Measurements from ENCODE around the gene SLC2A9. TPM values are rescaled to one million over a fixed set of nuclear protein-coding genes. Genes with fewer than 3 reads are reported as not detected.
"Not testable (repeated sequence)": the region's sequence is repeated elsewhere in the genome, so short reads cannot be mapped to it uniquely, and the experiment has no call there.

SLC2A9 gene
- total and polyA plus RNA-seq, 2 of the 4 experiments (the other 2 are of a cell fraction) = 0.72 to 2.1 TPM

GRCh38 chr4:9901257-9901656 is 120.0 kb downstream of the SLC2A9 start:
- no peak for TF ChIP-seq POLR2A (IDR thresholded peaks at IDR 0.05; ENCODE audit: low read depth, low read length)
- no peak for TF ChIP-seq BHLHE40 (IDR thresholded peaks at IDR 0.05; ENCODE audit: low read depth, low read length)
- TF ChIP-seq USF2 (IDR thresholded peaks at IDR 0.05; ENCODE audit: low read depth, low read length) = no peak
- no peak for TF ChIP-seq CEBPB (IDR thresholded peaks at IDR 0.05; ENCODE audit: low read depth, low read length)
- TF ChIP-seq RFX5 (IDR thresholded peaks at IDR 0.05; ENCODE audit: low read depth, low read length) = no peak
- no peak for TF ChIP-seq MAFK (IDR thresholded peaks at IDR 0.05; ENCODE audit: low read depth, low read length)
- ATAC-seq (ENCODE audit: low read depth) (no peak), DNase-seq (no peak)
- no peaks in the 10 kb centered on the region for H3K9me3 ChIP-seq (ENCODE audit: control insufficient read depth, insufficient read depth, low read length)
- WGBS, 2 experiments (ENCODE audit: extremely low coverage in 2 of 2, insufficient read length in 1 of 2) = 17% methylated on average over 1 of the region's 3 CpGs; no CpG with 5 or more reads in 1 of the 2 experiments
- CTCF ChIA-PET = no interaction called here
- no peak overlapping the region for H4K91ac ChIP-seq (ENCODE audit: insufficient read depth, low read depth, low read length)
- H2AFZ ChIP-seq (replicated peaks; ENCODE audit: low read length, poor library complexity) = no peak overlapping the region
- intact Hi-C loops (cut with micrococcal nuclease) (no loop called here), in situ Hi-C loops (cut with MboI; ENCODE audit: low sequenced_read_pairs) (no loop called here), dilution Hi-C loops (cut with HindIII; ENCODE audit: low sequenced_read_pairs, unreplicated experiment) (no loop called here)
- H4K5ac ChIP-seq (ENCODE audit: low read depth, low read length) = no peak overlapping the region
- no peaks in the 10 kb centered on the region; the same call in 1 of the 2 replicates for H3K27me3 ChIP-seq (ENCODE audit: control insufficient read depth, insufficient read depth, low read length)
- H3K27ac ChIP-seq (ENCODE audit: insufficient read depth, low read length) = no peak overlapping the region
- no peaks in the 10 kb centered on the region for H3K36me3 ChIP-seq (ENCODE audit: control insufficient read depth, insufficient read depth, low read length)
- POLR2A ChIA-PET (ENCODE audit: unreplicated experiment) = no interaction called here
- no peak overlapping the region for H3K14ac ChIP-seq (replicated peaks; ENCODE audit: low read depth, low read length)
- no peak overlapping the region for H2AK5ac ChIP-seq (ENCODE audit: low read depth, low read length)
- no peaks in the 10 kb centered on the region for H3K9me1 ChIP-seq (ENCODE audit: insufficient read depth, low read length)
- no peak overlapping the region for H3K4ac ChIP-seq (ENCODE audit: low read depth, low read length)
- H2AK9ac ChIP-seq (replicated peaks; ENCODE audit: low read depth, low read length, poor library complexity) = no peak overlapping the region
- no peak overlapping the region for H3K4me2 ChIP-seq (ENCODE audit: low read depth, low read length)
- H2BK20ac ChIP-seq (ENCODE audit: low read depth, low read length) = no peak overlapping the region
- H4K20me1 ChIP-seq (ENCODE audit: insufficient read depth, low read length) = no peaks in the 10 kb centered on the region
- H4K8ac ChIP-seq (ENCODE audit: low read depth in 2 of 2, low read length in 2 of 2) = no peak overlapping the region
- H3K23ac ChIP-seq (ENCODE audit: low read depth, low read length) = no peak overlapping the region
- H3K56ac ChIP-seq (ENCODE audit: extremely low read depth, insufficient read depth, low read length) = no peak overlapping the region
- H3K18ac ChIP-seq (ENCODE audit: low read depth, low read length) = no peak overlapping the region
- no peak overlapping the region for H2BK15ac ChIP-seq (ENCODE audit: low read depth, low read length)
- no peaks in the 10 kb centered on the region for H3K79me1 ChIP-seq (ENCODE audit: low read depth in 1 of 2, low read length in 2 of 2)
- no peak overlapping the region for H3K9ac ChIP-seq (ENCODE audit: low read depth, low read length)
- no peak overlapping the region for H2BK120ac ChIP-seq (ENCODE audit: low read depth, low read length)
- no TSS peak for BruUV-seq (replicated peaks)
- no peak overlapping the region for H3K4me3 ChIP-seq (ENCODE audit: insufficient read depth, low read depth, low read length)
- H3K4me1 ChIP-seq (ENCODE audit: control insufficient read depth, insufficient read depth, low read length) = no peaks in the 10 kb centered on the region; the same call in 1 of the 2 replicates
- no peak overlapping the region for H2BK5ac ChIP-seq (ENCODE audit: low read depth, low read length, poor library complexity, severe bottlenecking)

- H4K8ac ChIP-seq (ENCODE audit: low read depth in 2 of 2, low read length in 2 of 2); H3K4me2 ChIP-seq (ENCODE audit: low read depth, low read length); H2AFZ ChIP-seq (replicated peaks; ENCODE audit: low read length, poor library complexity); BruUV-seq (replicated peaks); H3K36me3 ChIP-seq (ENCODE audit: control insufficient read depth, insufficient read depth, low read length); H3K9ac ChIP-seq (ENCODE audit: low read depth, low read length); in situ Hi-C loops (cut with MboI; ENCODE audit: low sequenced_read_pairs); POLR2A ChIA-PET (ENCODE audit: unreplicated experiment); ATAC-seq (ENCODE audit: low read depth); H4K91ac ChIP-seq (ENCODE audit: insufficient read depth, low read depth, low read length); H3K14ac ChIP-seq (replicated peaks; ENCODE audit: low read depth, low read length); H2BK20ac ChIP-seq (ENCODE audit: low read depth, low read length); H3K27me3 ChIP-seq (ENCODE audit: control insufficient read depth, insufficient read depth, low read length); intact Hi-C loops (cut with micrococcal nuclease); H3K79me1 ChIP-seq (ENCODE audit: low read depth in 1 of 2, low read length in 2 of 2); H3K56ac ChIP-seq (ENCODE audit: extremely low read depth, insufficient read depth, low read length); H3K4ac ChIP-seq (ENCODE audit: low read depth, low read length); DNase-seq; H3K4me1 ChIP-seq (ENCODE audit: control insufficient read depth, insufficient read depth, low read length); CTCF ChIA-PET; H3K9me3 ChIP-seq (ENCODE audit: control insufficient read depth, insufficient read depth, low read length); H3K23ac ChIP-seq (ENCODE audit: low read depth, low read length); H2AK5ac ChIP-seq (ENCODE audit: low read depth, low read length); H2BK15ac ChIP-seq (ENCODE audit: low read depth, low read length); dilution Hi-C loops (cut with HindIII; ENCODE audit: low sequenced_read_pairs, unreplicated experiment); H2BK5ac ChIP-seq (ENCODE audit: low read depth, low read length, poor library complexity, severe bottlenecking); H2BK120ac ChIP-seq (ENCODE audit: low read depth, low read length); H3K27ac ChIP-seq (ENCODE audit: insufficient read depth, low read length); H4K20me1 ChIP-seq (ENCODE audit: insufficient read depth, low read length); H3K9me1 ChIP-seq (ENCODE audit: insufficient read depth, low read length); H2AK9ac ChIP-seq (replicated peaks; ENCODE audit: low read depth, low read length, poor library complexity); H4K5ac ChIP-seq (ENCODE audit: low read depth, low read length); H3K4me3 ChIP-seq (ENCODE audit: insufficient read depth, low read depth, low read length); H3K18ac ChIP-seq (ENCODE audit: low read depth, low read length): not testable (repeated sequence)
- no CpG with 5 or more reads among the region's 4 CpGs for WGBS, 2 experiments (ENCODE audit: extremely low coverage in 2 of 2, insufficient read length in 1 of 2)
Observed at GRCh38 chr4:9900633-9901032, 120.7 kb downstream of the SLC2A9 start.
